Iris pigment epithelial cell (primary cell): ENCODE measurements around the gene MYO1H.
"Not testable (repeated sequence)": the region's sequence is repeated elsewhere in the genome, so short reads cannot be mapped to it uniquely, and the experiment has no call there.

Experiments
- DNase-seq: peaks from one replicate; pipeline ENCODE4 v3.0.0-alpha.2; 2011; ENCODE audit warnings: low read depth

The MYO1H gene

DNA sequence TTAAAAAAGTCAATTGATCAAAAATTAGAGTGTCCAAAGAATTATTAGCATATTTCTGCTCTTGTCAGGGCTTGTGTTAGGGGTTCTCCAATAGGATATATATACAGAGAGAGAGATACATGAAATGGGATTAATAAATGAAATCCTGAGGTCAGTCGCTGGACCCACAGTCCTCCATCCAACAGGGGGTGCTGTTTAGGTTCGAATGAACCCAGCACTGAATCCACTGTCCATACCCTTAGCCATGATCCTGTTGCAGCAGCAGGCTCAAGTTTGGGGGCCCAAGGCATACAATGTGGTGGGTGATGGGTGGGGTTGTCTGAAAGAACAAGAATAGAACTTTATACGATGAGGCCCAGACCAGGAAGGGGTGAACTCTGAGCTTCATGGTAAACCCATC is 780 bp upstream of the MYO1H start:
- no peak for DNase-seq

DNA sequence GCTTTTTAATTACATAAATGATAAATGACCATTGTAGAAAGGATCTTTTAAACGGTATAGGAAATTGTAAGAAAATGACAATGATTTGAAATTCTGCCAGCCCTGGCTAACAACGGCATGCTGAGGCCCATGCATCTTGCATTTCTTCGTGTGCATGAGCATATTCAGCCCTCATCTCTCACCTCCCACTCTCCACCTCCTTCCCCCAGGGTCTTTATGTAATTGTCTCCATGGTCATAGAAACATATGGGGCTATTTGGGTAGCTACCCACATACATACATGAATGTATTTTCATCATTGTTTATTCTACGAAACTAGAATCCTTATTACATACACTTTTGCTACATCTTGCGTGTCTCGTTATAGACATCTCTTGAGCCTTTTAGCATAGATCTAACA is 4.5 kb downstream of the MYO1H start:
- DNase-seq, result no peak

DNA sequence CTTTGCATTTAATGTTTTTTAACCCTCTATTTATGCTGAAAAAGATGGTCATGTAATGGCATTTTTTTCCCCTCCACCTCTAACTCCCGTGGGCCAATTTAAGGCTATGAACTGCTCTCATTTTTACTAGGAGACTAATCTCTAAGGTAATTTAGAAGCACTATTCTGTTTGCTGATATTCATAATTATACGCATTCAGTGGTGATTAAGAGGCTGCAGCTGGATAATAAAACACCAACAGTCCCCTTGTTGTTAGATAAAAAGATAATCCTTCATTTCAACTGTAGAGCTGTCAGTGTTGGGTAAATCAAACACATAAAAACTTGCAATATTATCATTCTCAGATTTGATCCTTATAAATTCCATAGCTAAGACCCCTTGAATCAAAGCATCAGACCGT is 8.9 kb downstream of the MYO1H start:
- no peak for DNase-seq

DNA sequence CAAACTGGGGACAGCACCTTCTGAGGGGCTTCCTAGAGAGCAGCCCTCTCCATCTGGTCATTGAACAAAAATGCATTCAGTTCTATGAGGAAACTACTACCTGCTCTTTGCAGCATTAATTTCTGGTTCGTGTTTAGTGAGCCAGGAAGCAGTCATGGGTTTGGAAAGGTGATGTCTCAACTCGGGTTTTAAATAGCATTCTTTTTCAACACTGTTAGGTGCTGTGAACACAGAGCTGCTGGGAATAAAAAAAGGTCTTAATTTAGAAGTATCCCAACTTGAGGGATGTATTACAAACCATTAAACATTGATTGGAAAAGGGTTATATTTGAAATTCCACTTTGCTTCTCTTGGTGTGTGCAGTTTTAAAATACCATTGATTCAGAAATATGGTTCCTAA is 9.3 kb downstream of the MYO1H start:
- DNase-seq, result no peak

DNA sequence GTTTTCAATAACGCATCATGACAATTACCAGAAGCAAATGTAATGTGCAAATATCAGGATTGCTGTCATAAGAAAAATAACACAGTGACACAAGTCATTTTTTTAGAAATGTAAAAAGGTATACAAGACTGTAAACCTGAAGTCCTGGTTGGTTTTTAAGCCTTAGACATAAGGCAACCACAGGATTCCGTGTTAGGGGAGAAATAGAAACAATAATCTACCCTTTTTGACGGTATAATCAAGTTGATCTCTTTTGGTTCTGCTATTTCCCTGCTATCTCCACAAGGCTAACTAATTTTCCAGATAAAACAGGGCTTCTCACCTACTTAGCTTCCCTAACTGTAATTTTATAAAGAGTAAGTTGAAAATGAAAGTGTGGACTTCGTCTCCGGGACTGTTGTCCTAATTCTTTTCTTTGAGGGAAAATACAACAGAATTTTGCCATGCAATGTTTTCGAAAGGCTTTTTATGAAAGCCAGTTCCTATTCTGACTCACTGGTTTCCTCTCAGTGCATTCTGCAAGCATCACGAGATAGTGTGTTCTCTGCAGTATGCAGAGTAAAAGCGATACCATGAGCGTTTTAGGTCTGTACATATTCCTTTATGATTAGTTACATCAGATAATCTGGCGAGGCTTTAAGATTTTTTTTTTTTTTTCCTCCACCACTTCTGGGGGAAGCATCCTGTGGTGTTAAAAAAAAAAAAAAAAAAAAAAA is 10.6 kb downstream of the MYO1H start:
- no peak for DNase-seq

- DNase-seq, result no peak
These were observed 11.5 kb downstream of the MYO1H start for GRCh38 chr12:109359131-109359690.

DNA sequence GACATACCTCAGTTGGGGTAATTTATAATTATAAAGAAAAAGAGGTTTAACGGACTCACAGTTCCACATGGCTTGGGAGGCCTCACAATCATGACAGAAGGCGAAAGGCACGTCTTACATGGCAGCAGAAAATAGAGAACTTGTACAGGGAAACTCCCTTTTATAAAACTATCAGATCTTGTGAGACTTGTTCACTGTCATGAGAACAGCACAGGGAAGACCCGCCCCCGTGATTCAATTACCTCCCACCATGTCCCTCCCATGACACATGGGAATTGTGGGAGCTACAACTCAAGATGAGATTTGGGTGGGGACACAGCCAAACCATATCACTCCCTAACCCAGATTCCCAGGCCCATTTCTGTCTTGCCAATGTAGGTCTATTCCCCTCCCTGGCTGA is 22.1 kb downstream of the MYO1H start:
- DNase-seq, result no peak

DNA sequence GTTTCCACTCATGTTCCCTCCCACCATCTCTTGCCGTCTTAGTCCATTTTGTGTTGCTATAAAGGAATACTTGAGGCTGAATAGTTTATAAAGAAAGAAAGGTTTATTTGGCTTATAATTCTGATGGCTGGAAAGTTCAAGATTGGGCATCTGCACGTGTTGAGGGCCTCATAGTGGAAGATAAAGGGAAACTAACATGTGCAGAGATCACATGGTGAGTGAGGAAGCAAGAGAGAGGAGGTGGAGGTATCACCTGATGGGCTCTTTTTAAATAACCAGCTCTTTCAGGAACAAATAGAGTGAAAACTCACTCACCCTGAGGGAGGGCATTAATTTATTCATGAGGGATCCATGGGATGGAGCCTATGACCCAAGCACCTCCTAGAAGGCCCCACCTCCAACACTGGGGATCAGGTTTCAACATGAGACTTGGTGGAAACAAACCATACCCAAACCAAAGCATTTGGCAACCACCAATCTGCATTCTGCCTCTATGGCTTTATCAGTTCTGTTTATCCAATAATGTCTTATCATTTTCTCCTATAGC is 29.5 kb downstream of the MYO1H start:
- DNase-seq, result no peak

DNA sequence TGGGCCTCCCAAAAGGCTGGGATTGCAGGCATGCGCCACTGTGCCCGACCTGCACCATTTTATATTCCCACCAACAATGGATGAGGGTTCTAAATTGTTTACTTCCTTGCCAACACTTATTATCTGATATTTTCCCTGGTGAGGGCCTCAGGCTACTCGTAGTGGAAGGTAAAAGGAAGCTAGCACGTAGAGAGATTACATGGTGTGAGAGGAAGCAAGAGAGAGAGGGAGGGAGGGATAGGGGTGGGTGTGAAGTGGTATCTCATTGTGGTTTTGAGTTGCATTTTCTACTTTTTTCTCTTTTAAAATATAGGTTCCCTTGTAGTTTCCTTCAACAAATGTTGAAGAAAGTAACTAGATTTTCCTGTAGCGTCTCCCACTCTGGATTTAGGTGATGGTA is 30.9 kb downstream of the MYO1H start:
- no peak for DNase-seq

DNA sequence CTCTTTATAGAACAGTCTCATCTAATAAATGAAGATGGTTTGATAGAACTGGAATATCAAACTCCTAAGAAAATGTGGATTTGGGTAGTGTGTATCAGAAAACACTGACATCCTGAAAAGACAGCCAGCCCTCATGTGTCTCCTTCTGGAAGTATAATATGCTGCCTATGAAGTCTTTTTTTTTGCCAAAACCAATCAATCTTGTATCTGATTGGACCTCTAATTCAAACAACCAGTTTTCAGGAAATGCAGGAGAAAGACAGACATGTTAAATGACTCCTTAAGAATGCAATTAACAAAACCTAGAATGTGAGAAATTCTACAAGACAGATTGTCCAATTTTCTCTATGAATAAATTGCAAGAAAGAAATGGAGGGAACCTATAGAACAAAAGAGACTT is 34.3 kb downstream of the MYO1H start:
- DNase-seq, result no peak

DNA sequence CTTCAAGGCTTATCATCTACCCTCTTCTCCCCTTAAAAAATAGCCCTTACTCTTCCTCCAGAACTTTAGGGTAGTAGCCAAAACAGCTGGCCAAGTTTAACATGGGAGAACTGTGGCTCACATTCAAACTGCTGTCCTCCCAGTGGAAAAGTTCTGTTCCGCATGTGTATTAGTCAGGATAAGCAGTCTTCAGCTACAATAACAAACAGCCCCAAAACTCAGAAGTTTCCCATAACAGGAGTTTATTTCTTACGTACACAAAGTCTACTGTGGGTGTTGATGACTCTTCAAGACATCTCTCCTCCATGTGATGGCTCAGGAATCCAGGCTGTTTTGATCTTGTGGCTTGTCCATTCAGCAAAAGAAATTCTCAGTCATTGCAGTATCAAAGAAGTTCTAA is 35.5 kb downstream of the MYO1H start:
- DNase-seq, result no peak

GRCh38 chr12:109385339-109386058 is 37.8 kb downstream of the MYO1H start:
- DNase-seq, result peak; percentile 40

DNA sequence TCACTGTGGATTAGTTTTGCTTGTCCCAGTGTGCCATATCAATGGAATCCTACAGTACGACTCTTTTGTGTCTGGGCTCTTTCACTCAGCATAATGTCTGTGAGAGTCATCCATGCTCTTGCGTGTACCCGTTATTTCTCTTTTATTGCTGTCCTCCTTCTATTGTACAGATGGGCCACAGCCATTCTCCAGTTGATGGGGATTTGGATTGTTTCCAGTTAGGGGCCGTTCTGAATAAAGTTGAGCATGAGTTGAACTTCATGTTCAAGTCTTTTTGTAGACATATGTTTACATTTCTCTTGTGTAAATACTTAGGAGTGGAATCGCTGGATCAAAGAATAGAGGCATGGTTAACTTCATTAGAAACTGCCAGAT is 38.3 kb downstream of the MYO1H start:
- DNase-seq, result no peak

DNA sequence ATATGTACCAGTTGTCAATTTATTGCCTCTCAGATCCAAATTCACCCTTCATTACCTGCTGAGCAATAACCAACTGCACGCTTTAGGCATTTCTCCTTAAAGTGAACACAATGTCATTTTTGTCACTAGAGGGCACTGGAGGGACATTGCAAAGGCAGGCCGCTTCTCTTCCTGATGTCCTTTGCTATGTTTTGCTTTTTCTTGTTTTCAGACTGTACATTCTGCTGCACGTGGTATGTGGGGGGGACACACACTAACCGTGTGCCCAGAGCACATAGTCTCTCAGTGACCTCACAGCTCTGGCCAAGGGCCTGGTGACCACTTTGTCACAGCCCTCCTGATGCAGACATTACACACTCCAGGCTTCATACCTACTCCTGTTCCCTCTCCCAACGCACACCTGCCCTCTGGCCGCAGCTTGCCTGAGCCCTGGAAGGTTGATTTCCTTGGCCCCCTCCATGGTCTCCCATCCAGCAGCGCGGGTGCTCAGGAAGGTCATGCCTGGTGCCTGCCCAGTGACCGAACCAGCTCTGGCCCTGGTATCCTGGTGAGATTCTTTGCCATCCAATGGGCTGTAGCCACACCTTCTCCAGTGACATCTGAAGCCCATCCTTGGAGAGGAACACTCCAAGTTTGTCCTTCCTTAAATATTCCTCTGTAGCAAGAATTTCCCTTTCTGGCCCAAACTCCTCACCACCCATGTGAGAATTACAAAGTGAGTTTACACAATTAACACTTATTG is 39.9 kb downstream of the MYO1H start:
- peak; percentile 11 for DNase-seq

DNA sequence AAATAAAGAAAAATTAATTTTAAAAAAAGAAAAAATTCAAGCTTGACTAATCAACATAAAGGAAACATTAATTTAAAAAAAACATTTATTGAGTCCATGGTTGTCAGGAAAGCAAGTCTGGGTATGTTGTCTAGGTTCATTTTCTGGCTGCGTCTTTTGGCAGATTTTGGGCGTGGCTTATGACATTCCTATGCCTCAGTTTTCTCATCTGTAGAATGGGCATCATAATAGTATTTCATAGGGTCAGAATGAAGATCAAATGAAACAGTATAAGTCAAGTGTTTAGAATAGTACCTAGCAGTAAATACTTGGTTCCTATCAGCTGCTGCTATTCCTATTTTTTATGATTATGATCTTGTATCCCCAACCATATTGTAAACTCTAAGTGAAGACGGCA is 40.5 kb downstream of the MYO1H start:
- no peak for DNase-seq

DNA sequence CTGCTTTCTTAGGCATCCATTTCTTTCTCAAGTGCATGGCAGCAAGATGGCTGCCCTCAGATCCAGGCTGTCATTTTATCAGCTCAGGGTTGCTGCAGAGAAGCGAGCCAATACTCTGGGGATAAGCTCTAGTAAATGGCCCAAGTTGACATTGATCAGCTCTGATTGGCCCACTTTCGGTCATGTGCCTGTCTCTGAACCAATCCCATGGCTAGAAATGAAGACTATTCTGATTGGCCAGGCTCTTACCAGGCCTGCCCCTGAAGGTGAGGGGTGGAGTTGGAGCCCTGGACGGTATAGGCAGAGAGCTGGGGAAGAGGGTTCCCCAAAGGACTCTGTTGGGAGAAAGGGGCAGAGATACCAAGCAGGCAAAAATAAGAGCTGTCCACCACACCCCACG is 41.4 kb downstream of the MYO1H start:
- no peak for DNase-seq

DNA sequence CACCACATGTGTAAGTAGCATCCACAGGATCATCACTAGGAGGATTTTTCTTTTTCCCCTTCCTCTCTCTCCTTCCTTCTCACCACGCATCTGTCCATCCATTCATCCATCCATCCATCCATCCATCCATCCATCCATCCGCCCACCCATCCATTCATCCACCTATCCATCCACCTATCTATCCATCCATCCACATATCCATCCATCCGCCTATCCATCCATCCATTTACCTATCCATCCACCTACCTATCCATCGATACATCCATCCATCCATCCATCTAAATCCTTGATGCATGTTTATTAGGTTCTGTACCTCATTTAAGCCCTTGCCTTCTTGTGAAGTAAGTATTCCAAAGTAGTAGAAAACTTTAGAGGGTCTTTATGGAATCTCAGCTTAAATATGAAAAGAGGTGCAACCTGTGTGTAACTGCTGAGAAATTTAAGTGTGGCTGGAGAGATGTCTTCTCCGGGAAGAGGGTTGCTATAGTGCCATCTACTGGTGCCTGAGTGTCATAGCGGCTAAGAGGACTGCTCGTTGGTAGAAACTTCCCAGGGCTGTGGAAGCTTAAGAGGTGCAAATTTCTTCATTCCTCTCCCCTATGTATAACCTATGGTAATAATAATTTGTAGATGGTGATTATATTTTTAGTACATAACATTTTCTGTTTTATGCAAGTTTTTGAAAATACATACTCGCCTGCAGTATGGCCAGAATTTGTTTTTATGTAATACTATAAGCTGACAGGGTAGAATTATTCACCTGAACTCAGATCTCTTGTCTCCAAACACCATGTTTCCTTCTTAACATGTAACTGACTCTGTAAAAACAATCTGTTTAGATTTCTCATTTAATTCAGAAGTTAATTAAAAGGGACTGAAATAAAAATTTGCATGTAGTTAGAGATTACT is 46.0 kb downstream of the MYO1H start:
- peak; percentile 51 for DNase-seq

DNA sequence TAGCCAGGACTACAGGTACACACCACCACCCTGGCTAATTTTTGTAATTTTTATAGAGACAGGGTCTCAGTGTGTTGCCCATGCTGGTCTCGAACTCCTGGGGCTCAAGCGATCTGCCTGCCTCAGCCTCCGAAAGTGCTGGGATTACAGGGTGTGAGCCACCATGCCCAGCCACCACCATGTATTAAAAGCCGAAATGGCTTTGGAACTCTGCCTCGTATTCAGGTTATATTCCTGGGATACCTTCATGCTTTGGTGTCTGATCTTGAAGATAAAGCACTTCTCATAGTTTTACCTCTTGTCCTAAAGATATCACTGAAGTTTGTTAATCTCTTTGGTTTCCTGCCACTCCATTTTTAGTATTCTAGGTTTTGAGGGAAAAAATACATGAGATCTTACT is 47.2 kb downstream of the MYO1H start:
- DNase-seq, result no peak

DNA sequence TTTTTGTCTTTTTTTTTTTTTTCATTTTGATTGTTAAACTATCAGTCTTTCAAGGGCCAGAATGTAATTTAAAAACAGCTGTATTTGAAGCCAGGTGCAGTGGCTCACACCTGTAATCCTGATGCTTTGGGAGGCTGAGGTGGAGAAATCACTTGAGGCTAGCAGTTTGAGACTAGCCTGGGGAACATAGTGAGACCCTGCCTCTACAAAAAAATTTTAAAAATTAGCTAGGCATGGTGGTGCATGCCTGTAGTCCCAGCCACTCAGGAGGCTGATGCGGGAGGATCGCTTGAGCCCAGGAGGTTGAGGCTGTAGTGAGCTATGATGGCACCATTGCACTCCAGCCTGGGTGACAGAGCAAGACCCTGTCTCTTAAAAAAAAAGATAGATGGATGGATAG is 57.1 kb downstream of the MYO1H start:
- not testable (repeated sequence) for DNase-seq

GRCh38 chr12:109406147-109406546 is 58.4 kb downstream of the MYO1H start:
- DNase-seq, result not testable (repeated sequence)

- no peak for DNase-seq
These were observed 71.3 kb downstream of the MYO1H start for GRCh38 chr12:109418848-109419480.
